ENCODE measurements around the gene FAM149A. TPM values are rescaled to one million over a fixed set of nuclear protein-coding genes. Genes with fewer than 3 reads are reported as not detected.

Gene FAM149A
- total RNA-seq, 1 donor from 2014 or later, result 13.9 TPM

GRCh38 chr4:186096681-186097165 is 7.8 kb upstream of the FAM149A start:
- intact Hi-C loops (cut with DNase I), result no loop called here
- no peak overlapping the region for H3K4me3 ChIP-seq
- no peak for DNase-seq (ENCODE audit: low spot score in 2 of 2)
- H3K4me1 ChIP-seq, result no peaks in the 10 kb centered on the region
- no peaks in the 10 kb centered on the region for H3K9me3 ChIP-seq
- TF ChIP-seq, protein P1, sequence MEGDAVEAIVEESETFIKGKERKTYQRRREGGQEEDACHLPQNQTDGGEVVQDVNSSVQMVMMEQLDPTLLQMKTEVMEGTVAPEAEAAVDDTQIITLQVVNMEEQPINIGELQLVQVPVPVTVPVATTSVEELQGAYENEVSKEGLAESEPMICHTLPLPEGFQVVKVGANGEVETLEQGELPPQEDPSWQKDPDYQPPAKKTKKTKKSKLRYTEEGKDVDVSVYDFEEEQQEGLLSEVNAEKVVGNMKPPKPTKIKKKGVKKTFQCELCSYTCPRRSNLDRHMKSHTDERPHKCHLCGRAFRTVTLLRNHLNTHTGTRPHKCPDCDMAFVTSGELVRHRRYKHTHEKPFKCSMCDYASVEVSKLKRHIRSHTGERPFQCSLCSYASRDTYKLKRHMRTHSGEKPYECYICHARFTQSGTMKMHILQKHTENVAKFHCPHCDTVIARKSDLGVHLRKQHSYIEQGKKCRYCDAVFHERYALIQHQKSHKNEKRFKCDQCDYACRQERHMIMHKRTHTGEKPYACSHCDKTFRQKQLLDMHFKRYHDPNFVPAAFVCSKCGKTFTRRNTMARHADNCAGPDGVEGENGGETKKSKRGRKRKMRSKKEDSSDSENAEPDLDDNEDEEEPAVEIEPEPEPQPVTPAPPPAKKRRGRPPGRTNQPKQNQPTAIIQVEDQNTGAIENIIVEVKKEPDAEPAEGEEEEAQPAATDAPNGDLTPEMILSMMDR (IDR thresholded peaks at IDR 0.05), result no peak
- H3K27ac ChIP-seq, result no peak overlapping the region
- H3K36me3 ChIP-seq, result no peaks in the 10 kb centered on the region
- no peaks in the 10 kb centered on the region for H3K27me3 ChIP-seq

DNA sequence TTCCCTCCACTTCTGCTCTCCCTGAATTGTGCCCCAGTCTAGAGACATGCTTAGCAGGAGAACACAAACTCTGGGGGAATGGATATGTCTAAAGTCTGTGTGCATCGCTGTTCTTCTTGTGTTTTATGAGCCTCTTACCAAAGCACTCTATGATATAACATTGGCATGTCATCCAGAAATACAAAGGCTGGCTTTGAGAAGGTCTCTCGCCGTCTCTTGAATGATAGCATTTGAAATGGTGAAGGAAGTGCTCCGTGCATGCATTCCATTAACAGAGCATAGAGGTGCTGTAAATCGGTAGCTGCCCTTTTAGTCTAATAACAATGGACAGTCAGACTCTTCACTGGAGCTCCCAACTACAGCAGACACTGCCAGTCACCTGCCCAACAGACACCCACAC is 7.1 kb upstream of the FAM149A start:
- Histone ChIP-seq H3K36me3 (no peaks in the 10 kb centered on the region), H3K27ac (no peak overlapping the region), H3K4me1 (no peaks in the 10 kb centered on the region), H3K4me3 (no peak overlapping the region), H3K27me3 (no peaks in the 10 kb centered on the region), H3K9me3 (no peaks in the 10 kb centered on the region)
- TF ChIP-seq, protein P1 (IDR thresholded peaks at IDR 0.05), result no peak
- intact Hi-C loops (cut with DNase I), result no loop called here
- no peak for DNase-seq (ENCODE audit: low spot score in 2 of 2)

- H3K4me3 ChIP-seq, result no peak overlapping the region
- H3K27ac ChIP-seq, result no peak overlapping the region
- intact Hi-C loops (cut with DNase I), result no loop called here
- no peak for DNase-seq (ENCODE audit: low spot score in 2 of 2)
- peaks cover 3 to 6% of the 10 kb centered on the region in 2 donors for H3K4me1 ChIP-seq
- H3K9me3 ChIP-seq, result no peaks in the 10 kb centered on the region
- TF ChIP-seq, protein P1 (IDR thresholded peaks at IDR 0.05), result no peak
- no peaks in the 10 kb centered on the region for H3K36me3 ChIP-seq
- no peaks in the 10 kb centered on the region for H3K27me3 ChIP-seq
Measured at GRCh38 chr4:186102931-186103330, 1.6 kb upstream of the FAM149A start.

DNA sequence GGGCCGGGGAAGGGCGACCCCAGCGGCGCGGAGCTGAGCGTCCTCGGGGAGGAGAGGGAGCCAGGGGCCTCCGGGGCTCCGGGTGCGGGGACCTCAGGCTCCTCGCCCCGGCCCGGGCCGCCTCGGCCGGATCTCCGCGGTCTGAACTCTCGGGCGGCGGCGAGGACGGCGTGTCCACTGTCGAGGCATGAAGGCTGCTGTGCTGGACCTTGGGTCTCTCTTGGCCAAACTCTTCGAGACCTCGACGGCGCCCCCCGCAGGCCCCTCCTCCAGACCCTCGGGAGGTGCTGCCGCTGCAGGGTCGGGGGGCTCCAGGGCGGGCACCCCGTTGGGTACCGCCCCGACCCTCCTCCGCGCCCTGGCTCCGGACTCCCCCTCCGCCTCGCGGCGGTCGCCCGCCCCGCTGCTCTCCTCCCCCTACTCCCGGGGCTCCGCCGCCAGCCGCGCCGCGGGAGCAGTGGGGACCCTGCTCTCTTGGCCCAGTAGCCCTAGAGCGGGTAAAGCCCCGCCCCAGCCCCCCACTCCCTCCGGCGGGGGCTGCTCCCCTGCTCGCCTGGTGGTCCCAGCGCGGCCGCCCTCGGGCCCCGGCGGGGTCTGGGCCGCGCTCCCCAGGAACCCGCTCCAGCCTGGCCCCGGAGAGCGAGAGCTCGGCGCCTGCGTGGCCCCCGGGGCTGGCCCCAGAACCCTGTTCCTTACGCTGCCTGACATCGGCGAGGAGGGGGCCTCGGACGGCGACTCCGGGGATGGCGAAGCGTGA is 564 bp downstream of the FAM149A start:
- intact Hi-C loops (cut with DNase I), result no loop called here
- TF ChIP-seq, protein P1 (IDR thresholded peaks at IDR 0.05), result no peak
- Histone ChIP-seq H3K9me3 (no peaks in the 10 kb centered on the region), H3K36me3 (no peaks in the 10 kb centered on the region), H3K27me3 (no peaks in the 10 kb centered on the region), H3K4me1 (peaks cover 3 to 6% of the 10 kb centered on the region in 2 donors), H3K4me3 (peak overlapping the region; percentile 66 to 76), H3K27ac (no peak overlapping the region)
- DNase-seq (ENCODE audit: low spot score in 2 of 2), result no peak

DNA sequence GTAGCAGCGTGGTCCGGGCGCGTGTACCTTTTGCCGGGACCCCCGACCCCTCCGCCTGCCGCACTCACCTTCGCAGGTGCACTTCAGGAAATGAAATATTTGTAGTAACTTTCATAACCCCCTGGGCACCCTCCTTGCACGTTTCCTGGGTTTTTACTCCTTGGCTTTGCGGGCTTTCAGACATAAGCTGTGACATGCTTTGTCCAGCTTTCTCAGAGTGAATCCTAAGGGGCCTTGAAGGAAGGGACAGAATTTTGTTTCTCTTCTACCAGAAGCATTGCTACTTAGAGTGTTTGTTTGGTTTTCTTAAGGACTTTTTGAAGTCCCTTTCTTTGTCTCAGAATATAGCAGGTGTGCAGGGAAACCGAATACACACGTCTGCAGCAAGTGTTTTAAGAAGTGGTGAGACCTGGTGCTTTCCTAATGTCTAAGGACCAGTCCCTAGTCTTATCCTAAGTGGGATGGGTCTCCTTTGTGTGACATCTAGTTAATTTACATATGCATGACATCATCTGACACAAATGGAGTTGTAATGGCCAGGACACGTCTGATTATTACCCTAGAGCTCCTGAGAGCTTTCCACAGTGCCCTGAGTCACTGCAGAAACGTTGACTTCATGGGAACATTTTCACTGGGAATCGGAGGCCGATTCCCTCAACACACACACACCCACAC is 1.3 kb downstream of the FAM149A start:
- H3K9me3 ChIP-seq, result no peaks in the 10 kb centered on the region
- no peaks in the 10 kb centered on the region for H3K36me3 ChIP-seq
- H3K27ac ChIP-seq, result no peak overlapping the region
- H3K4me3 ChIP-seq, result peak overlapping the region; percentile 66 to 76
- TF ChIP-seq, protein P1 (IDR thresholded peaks at IDR 0.05), result no peak
- intact Hi-C loops (cut with DNase I), result no loop called here
- H3K27me3 ChIP-seq, result no peaks in the 10 kb centered on the region
- H3K4me1 ChIP-seq, result peaks cover 3 to 6% of the 10 kb centered on the region in 2 donors
- no peak for DNase-seq (ENCODE audit: low spot score in 2 of 2)

Data from ascending aorta (tissue), 2 donors.